B cell (primary cell): Measurements from ENCODE around the gene PCDHGC4. TPM values are rescaled to one million over a fixed set of nuclear protein-coding genes. Genes with fewer than 3 reads are reported as not detected.

ENCODE experiments used
- ATAC-seq: fragments of 200-7000 bp; cut with Tn5 transposase; one replicate; pipeline ENCODE4 v1.10.0; 2021; ENCODE audit warnings: low read depth, mild to moderate bottlenecking, moderate number of reproducible peaks, moderate library complexity
- CTCF ChIA-PET: fragments of 350-600 bp; sonication (Branson Sonifier 250); formaldehyde crosslinking; loops from one replicate; lab custom pipeline; 2021; ENCODE audit warnings: antibody characterized with exemption, inconsistent platforms; lab: Charles Lee
- POLR2A ChIA-PET: fragments of 350-600 bp; sonication (Branson Sonifier 250); formaldehyde crosslinking; loops from one replicate; lab custom pipeline; 2021; ENCODE audit warnings: antibody characterized with exemption; lab: Charles Lee
- DNase-seq: peaks from one replicate; pipeline ENCODE4 v3.0.0; 2013
- H2AFZ ChIP-seq: 2 replicates; pipeline ENCODE4 v1.6.1; 2012; ENCODE audit warnings: mild to moderate bottlenecking, low read depth, low read length; ENCODE audit not compliant: insufficient read depth, poor library complexity, severe bottlenecking
- H3K27ac ChIP-seq, 2 donors: 1 replicate in 1 of 2; 2 replicates in 1 of 2; pipeline ENCODE4 v1.5.1; 2012 to 2013; ENCODE audit warnings: low read length in 2 of 2, mild to moderate bottlenecking in 2 of 2, moderate library complexity in 1 of 2
- H3K27me3 ChIP-seq, 4 experiments: fragments of 200-600 bp in 1 of 4; sonication (generic) in 1 of 4; replicated peaks in 1 of 4; 1 replicate in 2 of 4; 2 replicates in 2 of 4; pipeline versions ENCODE4 v1.6.1 to v1.7.0; 2013 to 2016; ENCODE audit warnings: low read length in 3 of 4, mild to moderate bottlenecking in 2 of 4, mixed read lengths in 1 of 4, moderate library complexity in 1 of 4; ENCODE audit not compliant: insufficient read depth in 4 of 4, control insufficient read depth in 3 of 4; ENCODE audit errors: control extremely low read depth in 1 of 4
- H3K36me3 ChIP-seq, 2 experiments: replicated peaks in 1 of 2; 1 replicate in 1 of 2; 2 replicates in 1 of 2; pipeline versions ENCODE4 v1.6.1 to v1.7.1; 2013; ENCODE audit warnings: low read length in 1 of 2; ENCODE audit not compliant: insufficient read depth in 2 of 2, control insufficient read depth in 1 of 2; ENCODE audit errors: control extremely low read depth in 1 of 2, extremely low read depth in 1 of 2
- H3K4me1 ChIP-seq, 2 donors: fragments of 200-600 bp in 1 of 2; sonication (generic) in 1 of 2; 1 replicate in 1 of 2; 2 replicates in 1 of 2; pipeline versions ENCODE4 v1.5.1 to v1.6.1; 2013 to 2017; ENCODE audit warnings: low read length in 2 of 2; ENCODE audit not compliant: control insufficient read depth in 2 of 2, insufficient read depth in 2 of 2
- H3K4me2 ChIP-seq: replicated peaks from 2 replicates; pipeline ENCODE3; 2012; ENCODE audit warnings: mild to moderate bottlenecking, low read depth, low read length; ENCODE audit not compliant: poor library complexity, severe bottlenecking
- H3K4me3 ChIP-seq, 5 experiments: fragments of 200-600 bp in 1 of 5; sonication (generic) in 1 of 5; 1 replicate in 3 of 5; 2 replicates in 2 of 5; pipeline versions ENCODE4 v1.5.1 to v1.7.0; 2011 to 2016; ENCODE audit warnings: low read length in 4 of 5, mild to moderate bottlenecking in 4 of 5, low read depth in 2 of 5, control low read depth in 1 of 5, moderate library complexity in 1 of 5; ENCODE audit not compliant: insufficient read depth in 1 of 5; ENCODE audit errors: control extremely low read depth in 1 of 5, extremely low read depth in 1 of 5
- H3K79me2 ChIP-seq: fragments of 200-600 bp; sonication (generic); one replicate; pipeline ENCODE4 v1.6.0; 2016; ENCODE audit warnings: low read length; ENCODE audit not compliant: control insufficient read depth, insufficient read depth
- H3K9ac ChIP-seq: fragments of 200-600 bp; sonication (generic); 2 replicates; pipeline ENCODE4 v1.6.1; 2017; ENCODE audit warnings: mild to moderate bottlenecking, low read length, moderate library complexity
- H3K9me3 ChIP-seq, 3 donors: one replicate each; pipeline versions ENCODE4 v1.6.1 to v1.7.1; 2013; ENCODE audit warnings: low read length in 2 of 3; ENCODE audit not compliant: control insufficient read depth in 2 of 3, insufficient read depth in 1 of 3; ENCODE audit errors: control extremely low read depth in 1 of 3
- H4K20me1 ChIP-seq: 2 replicates; pipeline ENCODE4 v1.6.0; 2012; ENCODE audit warnings: mild to moderate bottlenecking, low read length; ENCODE audit not compliant: insufficient read depth, control insufficient read depth, poor library complexity, severe bottlenecking
- H3K27ac Mint-ChIP-seq: one replicate; pipeline ENCODE4 v1.8.0; 2021; ENCODE audit warnings: mixed read lengths
- H3K27me3 Mint-ChIP-seq: one replicate; pipeline ENCODE4 v1.8.0; 2021; ENCODE audit warnings: mixed read lengths
- H3K4me1 Mint-ChIP-seq: one replicate; pipeline ENCODE4 v1.8.0; 2021; ENCODE audit warnings: mixed read lengths
- H3K4me3 Mint-ChIP-seq: one replicate; pipeline ENCODE4 v1.8.0; 2021; ENCODE audit warnings: mixed read lengths
- H3K9me3 Mint-ChIP-seq: one replicate; pipeline ENCODE4 v1.8.0; 2022; ENCODE audit warnings: mixed read lengths; ENCODE audit not compliant: insufficient read depth
- CTCF ChIP-seq: fragments of 200-600 bp; IDR thresholded peaks from one replicate; pipeline ENCODE4 v1.8.0; 2022; ENCODE audit warnings: antibody characterized with exemption, mild to moderate bottlenecking
- EZH2 ChIP-seq: IDR thresholded peaks from 2 replicates; pipeline ENCODE4 v1.6.1; 2012; ENCODE audit warnings: borderline replicate concordance, low read depth, mild to moderate bottlenecking, moderate library complexity, low read length; ENCODE audit not compliant: insufficient read depth, poor library complexity, severe bottlenecking
- WGBS: methylation state at CpG from one replicate; pipeline ENCODE4 v1.1.5; 2013; ENCODE audit warnings: missing lambda C conversion rate; ENCODE audit not compliant: insufficient coverage; 5-methylcytosine and 5-hydroxymethylcytosine counted together
- intact Hi-C: fragments of 100-400 bp; cut with micrococcal nuclease; formaldehyde crosslinking; loops from one replicate; pipeline ENCODE4 v1.10.0; 2022
- polyA plus RNA-seq: library from polyadenylated mRNA; depleted of rRNA; stranded (reverse); fragments of >200 nt; gene quantifications from 2 replicates; pipeline ENCODE4 v1.2.3, GENCODE V29; 2012
- total RNA-seq, 2 donors: library from RNA; stranded (reverse); fragments of 120-200 nt in 1 of 2; gene quantifications; 1 replicate in 1 of 2; 2 replicates in 1 of 2; pipeline versions ENCODE4 v1.2.3 to v1.2.4, GENCODE V29; 2013 to 2022

The PCDHGC4 gene
- total and polyA plus RNA-seq, 2 donors (not counting 1 experiment from before 2014, with no cell fraction given), result 0.09 to 0.42 TPM

- POLR2A ChIA-PET, result no interaction called here
These were observed 10.1 kb downstream of the PCDHGC4 start for GRCh38 chr5:141494761-141495452.

More at GRCh38 chr5:141494761-141495452, 10.1 kb downstream of the PCDHGC4 start:
- H3K36me3 ChIP-seq, result no peaks in the 10 kb centered on the region
- 42% methylated on average over 19 of the region's 22 CpGs for WGBS
- no peak overlapping the region for H3K9ac ChIP-seq
- no peak overlapping the region for H3K4me3 Mint-ChIP-seq
- intact Hi-C loops, result no loop called here
- peaks cover 0 to 16% (median 0%) of the 10 kb centered on the region in 3 donors for H3K9me3 ChIP-seq
- H3K27me3 Mint-ChIP-seq, result peaks cover 34% of the 10 kb centered on the region
- no peak for ATAC-seq
- peaks cover 17 to 21% of the 10 kb centered on the region in 2 donors for H3K4me1 ChIP-seq
- no peak overlapping the region for H3K27ac ChIP-seq
- no peak for DNase-seq
- CTCF ChIA-PET, result interaction anchor here (0.7 to 2.7 kb wide), 2 partner anchors 18 to 124 kb away, joined by 3 to 13 read pairs; partner anchors contain the start of gene DIAPH1
- H3K4me2 ChIP-seq, result no peak overlapping the region
- TF ChIP-seq EZH2 (no peak), CTCF (no peak)
- no peaks in the 10 kb centered on the region for H3K79me2 ChIP-seq
- H3K4me3 ChIP-seq, result no peak overlapping the region
- no peak overlapping the region for H2AFZ ChIP-seq
- H3K27me3 ChIP-seq, result peaks cover 0 to 48% (median 18%) of the 10 kb centered on the region in 4 experiments
- H3K27ac Mint-ChIP-seq, result no peak overlapping the region
- no peaks in the 10 kb centered on the region for H4K20me1 ChIP-seq
- no peaks in the 10 kb centered on the region for H3K9me3 Mint-ChIP-seq
- H3K4me1 Mint-ChIP-seq, result peaks cover 18% of the 10 kb centered on the region
